HG03280 (cell line): ENCODE results near the gene YTHDF1.

Experiments used
- ATAC-seq: cut with Tn5 transposase; IDR thresholded peaks from one replicate; pipeline ENCODE4 v1.9.1; 2021; ENCODE audit warnings: mild to moderate bottlenecking, moderate library complexity; ENCODE audit not compliant: unreplicated experiment

YTHDF1 gene

GRCh38 chr20:63249891-63250290 is 34.0 kb upstream of the YTHDF1 start:
- no peak for ATAC-seq

GRCh38 chr20:63248835-63249591 is 33.1 kb upstream of the YTHDF1 start:
- no peak for ATAC-seq

- ATAC-seq: no peak
Measured at GRCh38 chr20:63247671-63248228, 31.8 kb upstream of the YTHDF1 start.

DNA sequence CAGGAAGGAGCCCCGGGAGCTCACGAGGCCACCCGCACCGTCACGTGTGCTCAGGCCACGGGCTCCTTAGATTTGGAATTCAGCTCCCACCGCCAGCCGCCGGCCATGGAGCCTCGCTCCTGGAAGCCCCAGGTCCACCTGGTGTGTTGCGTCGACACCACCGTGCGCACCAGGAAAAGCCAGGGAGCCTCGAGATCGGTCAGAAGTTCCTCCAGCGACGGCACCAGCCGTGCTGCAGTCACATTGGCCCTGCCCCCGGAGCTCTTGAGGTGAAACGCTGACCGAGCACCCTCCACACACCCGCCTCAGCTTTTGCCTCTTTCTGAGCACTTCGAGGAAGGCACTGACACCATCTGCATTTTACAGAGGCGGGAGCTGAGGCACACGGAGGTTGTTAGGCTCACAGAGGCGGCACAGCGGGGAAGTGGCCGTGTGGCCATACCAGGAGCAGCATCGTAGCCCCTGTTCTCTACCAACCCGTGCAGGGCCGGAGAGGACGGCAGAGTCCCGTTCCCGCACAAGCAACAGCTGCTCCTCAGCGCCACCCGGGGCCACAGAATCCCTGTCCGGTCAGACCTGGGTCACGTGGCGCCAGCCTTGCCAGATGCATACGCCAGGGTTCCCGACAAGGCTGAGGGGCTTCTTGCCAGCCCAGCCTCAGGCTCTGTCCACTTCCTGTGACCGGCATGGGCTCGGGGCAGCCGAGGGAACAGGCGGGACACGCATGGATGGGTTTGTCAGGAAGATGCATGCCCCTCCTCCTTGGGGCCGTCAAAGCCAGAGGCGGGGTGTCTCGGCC is 30.8 kb upstream of the YTHDF1 start:
- no peak for ATAC-seq

DNA sequence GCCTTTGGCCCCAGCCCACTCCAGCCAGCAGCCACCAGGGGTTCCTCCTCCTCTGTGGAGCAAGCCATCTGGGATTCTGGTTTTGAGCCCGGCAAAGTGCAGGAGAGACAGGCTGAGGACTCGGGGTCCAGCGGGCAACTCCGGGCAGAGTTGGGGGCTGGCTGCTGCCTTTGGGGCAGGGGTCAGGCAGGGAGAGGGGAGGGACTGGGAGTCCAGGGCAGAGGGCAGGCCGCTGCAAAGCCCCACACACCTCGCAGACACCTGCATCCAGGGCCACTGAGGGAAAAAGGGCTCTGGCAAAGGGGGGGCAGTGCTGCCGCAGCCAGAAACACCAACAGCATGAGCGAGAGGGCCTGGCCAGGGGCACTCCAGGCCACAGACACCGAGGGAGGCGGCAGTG is 28.5 kb upstream of the YTHDF1 start:
- ATAC-seq: no peak

GRCh38 chr20:63243604-63244247 is 27.8 kb upstream of the YTHDF1 start:
- ATAC-seq: no peak

GRCh38 chr20:63242736-63243135 is 26.8 kb upstream of the YTHDF1 start:
- ATAC-seq: no peak

- no peak for ATAC-seq
Measured at GRCh38 chr20:63241272-63241671, 25.3 kb upstream of the YTHDF1 start.

DNA sequence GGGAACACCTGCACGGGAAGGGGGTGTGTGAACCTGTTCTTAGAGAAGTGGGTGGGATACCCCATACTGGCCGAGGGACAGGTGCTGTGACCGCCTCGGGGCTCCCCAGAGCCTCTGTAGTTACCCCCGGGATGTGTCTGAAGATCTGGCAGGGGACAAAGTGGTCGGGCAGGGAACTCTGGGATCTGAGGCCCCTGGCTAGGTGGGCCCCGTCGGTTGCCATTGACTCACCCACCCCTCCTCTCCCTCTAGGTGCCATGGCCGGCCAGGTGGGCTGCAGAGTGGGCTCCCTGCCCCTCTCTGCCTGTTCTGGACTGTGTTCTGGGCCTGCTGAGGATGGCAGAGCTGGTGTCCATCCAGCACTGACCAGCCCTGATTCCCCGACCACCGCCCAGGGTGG is 24.1 kb upstream of the YTHDF1 start:
- no peak for ATAC-seq

GRCh38 chr20:63239431-63239830 is 23.5 kb upstream of the YTHDF1 start:
- no peak for ATAC-seq

- ATAC-seq: no peak
Measured at GRCh38 chr20:63238514-63239125, 22.7 kb upstream of the YTHDF1 start.

- ATAC-seq: no peak
Measured at GRCh38 chr20:63238031-63238430, 22.1 kb upstream of the YTHDF1 start.

- ATAC-seq: no peak
Measured at GRCh38 chr20:63236116-63236837, 20.3 kb upstream of the YTHDF1 start.

DNA sequence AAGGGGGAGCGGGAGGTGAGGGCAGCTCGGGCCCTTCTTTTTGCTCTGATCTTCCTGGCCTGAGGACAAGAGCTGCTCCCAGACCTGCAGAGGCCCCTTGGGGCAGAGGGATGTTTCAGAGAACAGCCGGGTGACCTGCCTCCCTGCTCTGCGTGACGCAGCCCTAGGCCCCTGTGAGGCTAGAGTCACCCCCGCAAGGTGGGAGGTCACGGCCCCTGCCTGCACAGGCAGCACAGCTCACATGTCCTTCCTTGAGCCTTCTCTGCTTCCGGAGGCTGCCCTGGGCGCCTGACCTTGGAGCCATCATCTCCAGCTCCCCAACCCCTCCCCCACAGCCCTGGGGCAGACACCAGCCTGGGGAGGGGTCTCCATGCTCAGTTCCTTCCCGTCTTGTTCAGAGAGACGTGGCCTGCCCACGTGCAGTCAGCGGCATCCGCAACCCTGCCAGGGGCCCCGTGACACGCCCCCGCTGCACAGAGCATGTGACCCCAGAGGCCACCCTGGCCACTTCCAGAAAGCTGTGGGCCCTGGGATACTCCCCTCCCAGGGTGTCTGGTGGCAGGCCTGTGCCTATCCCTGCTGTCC is 19.6 kb upstream of the YTHDF1 start, which contains the start of gene BIRC7:
Gene BIRC7 (plus strand): TSS at position 507 of the 585 bp plus-strand sequence. CDS start 192 bp downstream, outside the sequence.
- ATAC-seq: no peak

GRCh38 chr20:63234693-63235398 is 18.9 kb upstream of the YTHDF1 start:
- ATAC-seq: no peak

DNA sequence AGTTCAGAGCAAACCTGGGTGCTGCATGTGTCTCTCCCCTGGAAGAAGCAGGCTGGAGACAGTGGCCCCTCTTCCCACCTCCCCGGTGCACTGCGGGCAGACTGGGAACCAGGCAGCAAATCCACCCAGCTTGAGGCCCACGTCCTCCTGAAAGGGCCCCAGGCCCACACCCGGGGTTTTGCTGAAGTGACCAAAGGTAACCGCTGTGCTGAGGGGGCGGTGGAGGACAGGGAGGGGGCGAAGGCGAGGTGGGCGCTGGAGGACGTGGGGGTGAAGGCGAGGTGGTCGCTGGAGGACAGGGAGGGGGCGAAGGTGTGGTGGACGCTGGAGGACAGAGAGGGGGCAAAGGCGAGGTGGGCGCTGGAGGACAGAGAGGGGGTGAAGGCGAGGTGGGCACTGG is 18.0 kb upstream of the YTHDF1 start:
- ATAC-seq: no peak

- no peak for ATAC-seq
Measured at GRCh38 chr20:63233061-63233344, 17.1 kb upstream of the YTHDF1 start.

GRCh38 chr20:63232235-63233060 is 16.5 kb upstream of the YTHDF1 start:
- no peak for ATAC-seq
